IPS DF 4.7 (cell line): ENCODE data around the gene NAV2.

Source experiments
- DNase-seq: peaks from one replicate; pipeline ENCODE4 v3.0.0-alpha.2; 2013; ENCODE audit warnings: low spot score; ENCODE audit errors: extremely low read depth

Gene NAV2

DNA sequence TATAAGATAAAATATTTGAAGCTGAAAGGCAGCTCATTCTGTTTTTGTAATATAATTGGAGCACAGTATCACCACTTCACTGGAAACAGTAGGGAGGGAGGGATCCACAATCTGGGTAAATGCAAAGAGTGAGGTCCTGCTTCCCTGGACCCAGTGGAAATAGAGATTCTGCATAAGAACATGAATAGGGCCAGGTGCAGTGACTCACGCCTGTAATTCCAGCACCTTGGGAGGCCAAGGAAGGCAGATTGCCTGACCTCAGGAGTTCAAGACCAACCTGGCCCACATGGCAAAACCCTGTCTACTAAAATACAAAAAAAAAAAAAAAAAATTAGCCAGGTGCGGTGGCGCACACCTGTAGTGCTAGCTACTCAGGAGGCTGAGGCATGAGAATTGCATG, 303.9 kb downstream of the NAV2 start:
- DNase-seq = no peak

DNA sequence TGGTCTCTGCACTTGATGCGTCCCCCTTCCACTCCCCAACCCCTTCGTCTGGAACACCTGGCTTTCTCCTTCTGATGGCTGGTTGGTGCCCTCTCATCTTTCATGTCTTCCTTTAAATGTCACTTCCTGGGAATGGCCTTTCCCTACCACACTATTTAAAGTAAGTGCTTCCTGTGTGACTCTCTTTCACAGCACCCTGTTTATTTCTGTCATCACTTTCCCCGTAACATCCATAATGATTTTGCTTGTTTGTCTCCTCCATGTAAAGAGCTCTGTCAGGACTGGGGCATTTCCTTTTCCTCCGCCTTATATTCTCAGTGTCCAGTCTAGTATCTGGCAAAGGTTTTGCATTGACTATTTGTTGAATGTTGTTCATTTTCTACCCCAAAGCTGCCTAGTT, 304.7 kb downstream of the NAV2 start:
- no peak for DNase-seq

DNA sequence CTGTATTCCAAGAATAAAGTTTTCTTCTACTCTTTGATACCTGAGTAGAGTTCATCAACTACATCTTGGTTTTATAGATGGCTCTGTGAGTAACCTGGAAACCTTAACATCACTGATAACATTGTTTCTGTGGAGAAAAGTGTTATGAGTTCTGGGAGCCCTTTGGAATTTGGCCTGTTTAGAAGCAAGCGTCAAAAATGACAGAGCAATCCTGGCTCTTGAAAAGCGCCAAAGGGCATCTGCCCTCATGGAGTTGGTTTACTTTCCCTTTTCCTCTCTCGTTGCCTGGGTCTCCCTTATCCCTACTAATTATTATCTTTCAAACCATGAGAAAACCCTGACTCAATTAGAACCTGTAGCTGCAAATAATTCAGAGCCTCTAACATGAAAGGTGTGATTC, 307.6 kb downstream of the NAV2 start:
- no peak for DNase-seq

DNA sequence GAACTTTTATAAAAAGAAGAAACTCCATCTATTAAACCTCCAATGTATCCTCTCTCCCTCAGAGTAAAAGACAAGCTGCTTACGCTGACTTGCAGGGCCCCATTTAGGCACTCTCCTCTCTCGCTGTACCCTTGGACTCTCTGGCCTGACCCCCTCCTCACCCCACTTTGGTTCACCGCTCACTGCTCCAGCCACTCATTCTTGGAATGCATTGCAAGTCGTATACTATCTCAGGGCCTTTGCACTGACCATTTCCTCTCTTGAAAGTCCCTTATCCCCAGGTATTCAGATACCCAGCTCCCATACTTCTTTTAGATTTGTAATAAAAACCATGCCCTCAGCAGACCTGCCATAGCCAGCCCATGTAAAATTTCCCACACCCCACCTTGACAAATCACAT, 308.1 kb downstream of the NAV2 start:
- no peak for DNase-seq

DNA sequence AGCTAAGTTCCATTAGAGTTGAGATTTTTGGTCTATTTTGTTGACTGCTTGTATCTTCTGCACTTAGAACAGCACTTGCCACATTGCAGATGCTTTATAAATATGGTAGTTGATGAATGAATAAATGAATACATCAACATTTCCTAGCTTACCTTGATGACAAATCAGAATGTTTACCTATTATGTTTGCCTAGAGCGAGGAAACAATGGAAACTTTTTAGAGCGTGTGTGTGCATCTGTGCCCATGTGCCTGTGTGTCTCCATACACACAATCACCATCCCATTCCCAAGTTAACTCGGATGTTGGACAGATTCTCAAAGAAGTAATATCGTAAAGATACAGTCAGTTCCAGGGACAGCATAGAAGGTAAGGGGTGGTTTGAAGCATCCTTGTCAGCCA, 308.6 kb downstream of the NAV2 start:
- DNase-seq = no peak

DNA sequence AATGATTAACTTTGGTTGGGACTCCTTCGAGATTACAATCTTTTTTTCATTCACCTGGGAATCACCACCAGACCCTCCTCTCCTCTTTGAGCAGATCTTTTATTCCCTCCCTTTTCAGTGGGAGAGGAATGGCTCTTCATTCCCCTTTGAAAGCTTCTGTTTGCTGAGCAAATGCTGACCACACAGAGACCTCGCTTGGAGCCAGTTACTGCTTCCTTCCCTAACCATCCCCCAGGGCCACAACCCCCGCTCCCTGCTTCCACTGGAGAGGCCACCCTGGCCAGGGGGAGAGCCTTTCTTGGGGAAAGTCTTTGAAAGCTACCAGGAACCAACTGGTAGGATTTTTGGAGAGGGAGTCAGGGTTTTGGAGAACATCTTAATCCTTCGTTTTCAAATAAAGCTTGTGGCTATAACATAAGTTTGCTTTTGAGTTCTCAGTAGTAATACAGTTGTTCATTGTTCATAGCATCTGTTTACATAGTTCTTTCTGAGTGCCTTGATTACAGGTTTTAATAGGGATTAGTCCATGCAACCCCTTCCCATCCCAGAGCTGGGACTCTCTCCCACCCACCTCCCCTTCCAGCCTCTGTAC, 309.2 kb downstream of the NAV2 start:
- no peak for DNase-seq

DNA sequence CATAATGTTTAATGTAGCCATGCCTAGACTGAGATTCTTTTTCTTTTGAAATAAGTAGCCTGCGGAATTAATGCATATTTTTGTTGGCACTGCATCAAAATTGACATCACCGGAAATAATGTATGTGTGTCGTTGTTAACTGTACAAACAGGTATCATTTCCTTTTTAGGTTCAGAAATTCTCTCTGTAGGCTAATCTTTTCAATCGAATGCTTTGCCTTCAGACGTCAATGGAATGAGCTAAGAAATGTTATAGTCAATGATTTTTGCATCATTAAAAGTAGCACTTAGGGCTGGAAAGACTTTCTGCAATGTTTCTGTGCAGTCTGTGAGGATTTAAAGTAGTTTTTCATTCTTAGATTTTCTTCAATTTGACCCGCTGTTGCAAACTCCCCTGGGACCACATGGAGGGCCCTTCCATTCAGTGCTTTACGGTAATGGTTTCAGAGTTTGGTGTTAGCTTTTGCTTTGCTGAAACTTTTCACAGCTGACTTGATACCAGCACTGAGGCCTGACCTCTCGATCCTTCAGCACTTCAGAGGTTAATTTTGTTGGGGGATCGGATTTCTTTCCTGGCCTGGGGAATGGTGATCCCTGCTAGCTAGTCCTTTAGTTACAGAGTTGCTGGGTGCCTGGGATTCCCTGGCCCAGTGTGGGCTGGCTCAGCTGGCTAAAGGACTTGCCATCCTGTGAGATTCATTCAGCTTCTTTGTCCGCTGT, 309.9 kb downstream of the NAV2 start:
- DNase-seq = peak; percentile 75

DNA sequence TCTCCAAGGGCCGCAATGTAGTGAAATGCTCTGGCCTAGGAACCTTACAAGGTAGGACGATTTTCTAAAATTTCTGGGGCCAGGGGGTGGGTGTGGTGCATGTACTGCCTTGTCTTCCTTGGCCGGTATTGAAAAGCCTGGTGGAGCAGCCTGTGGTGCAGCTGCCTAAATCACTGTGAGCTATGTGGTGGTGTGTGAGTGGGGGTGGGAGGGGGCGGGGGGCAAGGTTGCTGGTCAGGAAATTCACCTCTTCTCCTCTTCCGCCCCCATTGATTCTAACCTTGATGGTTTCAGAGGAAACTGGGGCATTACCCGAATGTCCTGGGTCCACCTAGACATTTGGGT, 310.4 kb downstream of the NAV2 start:
- DNase-seq = no peak

DNA sequence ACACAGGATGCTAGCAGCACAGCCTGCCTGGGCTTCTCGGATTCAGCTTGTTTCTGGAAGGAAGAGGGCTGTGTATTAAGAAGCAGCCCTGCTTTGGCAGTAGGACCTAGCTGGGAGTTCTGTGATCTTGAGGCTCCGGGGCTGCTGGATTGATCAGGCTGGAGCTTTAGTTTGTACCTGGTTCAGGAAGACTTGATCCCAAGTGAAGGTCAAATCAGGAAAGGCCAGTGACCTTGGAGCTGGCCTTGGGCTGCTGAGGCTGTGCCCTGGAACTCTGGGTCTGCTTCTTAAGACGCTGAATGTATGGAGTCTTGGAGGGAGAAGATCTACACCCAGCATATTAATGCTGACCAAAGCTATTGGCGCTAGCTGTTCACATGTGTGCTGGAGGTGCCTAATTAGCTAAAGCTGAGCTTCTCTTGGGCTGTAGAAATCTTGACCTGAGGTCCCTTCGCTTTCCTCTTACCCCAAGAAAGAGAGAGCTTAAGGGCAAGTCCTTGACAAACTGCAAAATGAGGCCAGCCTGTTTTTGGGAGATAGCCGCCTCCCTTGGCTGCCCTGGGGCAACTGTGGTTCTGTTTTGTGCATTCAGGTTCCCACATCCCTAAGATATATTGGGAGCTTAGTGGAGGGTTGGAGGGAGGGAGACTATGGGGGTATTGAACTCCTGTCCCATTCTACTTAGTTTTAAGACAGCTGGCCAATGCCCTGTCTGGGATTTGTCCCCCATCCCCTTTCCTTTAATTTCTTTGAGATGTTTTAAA, 311.7 kb downstream of the NAV2 start:
- DNase-seq = no peak

DNA sequence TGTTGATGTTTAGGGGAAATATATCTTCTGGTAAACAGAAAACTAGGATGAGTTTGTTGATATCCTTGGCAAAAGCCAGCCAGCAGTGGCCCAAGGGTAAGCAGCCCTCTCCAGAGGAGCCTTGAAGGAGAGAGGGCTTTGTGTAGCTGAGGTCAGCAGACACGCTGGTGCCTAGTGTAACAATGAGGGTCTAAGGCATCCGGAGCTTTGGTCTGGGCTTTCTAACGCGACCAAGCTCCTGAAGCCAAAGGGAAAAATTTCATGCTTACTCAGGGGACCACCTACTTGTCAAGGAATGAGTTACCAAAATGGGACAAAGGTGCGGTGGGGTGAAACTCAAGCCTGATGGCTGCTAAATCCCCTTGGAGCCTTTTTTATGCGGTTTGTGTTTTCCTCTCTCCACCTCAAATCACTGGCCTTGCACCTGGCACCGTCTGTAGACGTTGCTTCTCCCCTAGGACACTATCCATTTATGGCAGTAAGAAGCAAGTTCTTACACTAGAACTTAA, 312.7 kb downstream of the NAV2 start:
- DNase-seq = no peak

DNA sequence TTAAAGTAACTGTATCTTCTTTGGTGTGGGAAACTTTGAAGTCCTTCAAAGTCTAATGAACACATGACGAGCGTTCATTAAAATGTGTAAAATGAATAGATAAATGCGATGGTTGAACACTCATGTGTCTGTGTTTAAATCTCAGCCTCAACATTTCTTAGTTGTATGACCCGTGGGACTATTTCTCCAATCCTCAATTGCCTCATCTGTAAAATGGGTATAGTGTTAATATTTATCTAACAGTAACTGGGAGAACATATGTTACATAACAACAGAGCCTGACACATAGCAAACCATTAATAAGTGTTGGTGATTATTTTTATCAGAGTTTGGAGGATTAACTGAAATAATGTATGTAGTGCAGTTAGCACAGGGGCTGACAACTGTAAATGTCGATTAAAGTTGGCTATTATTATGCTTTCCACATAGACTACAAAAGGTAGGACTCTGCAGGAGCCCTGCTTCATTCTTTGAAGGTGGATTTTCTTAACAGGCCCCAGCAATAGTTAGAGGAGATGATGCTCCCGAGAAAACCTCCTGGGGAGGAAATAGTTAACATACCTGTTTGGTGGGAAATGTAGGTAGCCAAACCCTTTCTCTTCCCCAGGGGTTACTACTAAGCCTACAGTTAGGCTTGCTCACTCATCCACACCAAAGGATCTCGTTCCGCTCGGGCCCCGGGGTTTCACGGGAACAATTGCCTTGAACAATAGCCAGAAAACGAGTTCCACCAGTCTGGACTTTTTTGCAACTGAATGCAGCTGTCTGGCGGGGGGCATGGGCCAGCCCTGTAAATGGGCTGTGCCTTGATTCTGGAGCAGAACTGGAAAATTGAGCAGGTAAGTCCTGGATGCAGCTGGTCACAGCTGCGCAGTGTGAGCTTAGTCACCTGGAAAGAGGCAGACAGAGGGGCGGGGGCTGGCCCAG, 314.3 kb downstream of the NAV2 start:
- peak; percentile 99 for DNase-seq

DNA sequence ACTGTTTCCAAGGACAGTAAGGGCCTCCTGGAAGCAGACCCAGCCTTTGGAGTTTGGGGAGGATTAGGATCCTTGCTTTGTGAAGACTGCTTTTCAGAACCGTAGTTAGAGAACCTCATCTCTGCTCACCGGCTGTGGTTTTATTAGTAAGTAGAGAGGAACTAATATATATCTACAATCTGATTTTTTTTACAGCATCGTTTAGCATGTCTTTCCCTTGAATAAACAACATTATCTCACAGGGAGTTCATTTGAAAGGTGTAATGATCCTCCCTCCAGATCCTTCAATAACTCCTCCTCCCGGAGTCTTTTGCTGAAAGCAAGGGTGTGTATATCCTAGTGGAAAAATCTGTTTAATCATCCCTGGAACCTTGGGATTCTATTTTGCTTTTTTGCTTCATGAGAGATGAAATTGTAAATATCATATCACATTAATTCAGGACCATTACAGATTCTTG, 314.9 kb downstream of the NAV2 start:
- no peak for DNase-seq

DNA sequence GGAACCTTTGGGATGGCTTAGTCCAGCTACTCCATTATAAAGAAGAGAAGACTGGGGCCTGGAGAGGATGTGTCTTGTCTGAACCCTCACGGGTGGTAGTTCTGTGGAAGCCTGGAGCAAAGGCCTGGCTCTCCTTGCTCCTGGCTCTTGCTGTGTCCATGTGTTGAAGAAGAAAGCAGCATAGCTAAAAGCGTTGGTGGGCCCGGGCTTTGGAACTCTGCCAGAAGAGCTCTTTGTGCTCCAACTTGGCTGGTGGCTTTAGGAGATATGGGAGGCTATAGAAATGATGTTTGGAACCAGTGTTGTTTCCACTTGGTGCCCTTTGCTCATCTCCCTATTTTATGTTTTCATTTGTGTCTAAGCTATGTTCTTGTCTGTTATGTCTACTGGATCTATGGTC, 316.6 kb downstream of the NAV2 start:
- DNase-seq = no peak

DNA sequence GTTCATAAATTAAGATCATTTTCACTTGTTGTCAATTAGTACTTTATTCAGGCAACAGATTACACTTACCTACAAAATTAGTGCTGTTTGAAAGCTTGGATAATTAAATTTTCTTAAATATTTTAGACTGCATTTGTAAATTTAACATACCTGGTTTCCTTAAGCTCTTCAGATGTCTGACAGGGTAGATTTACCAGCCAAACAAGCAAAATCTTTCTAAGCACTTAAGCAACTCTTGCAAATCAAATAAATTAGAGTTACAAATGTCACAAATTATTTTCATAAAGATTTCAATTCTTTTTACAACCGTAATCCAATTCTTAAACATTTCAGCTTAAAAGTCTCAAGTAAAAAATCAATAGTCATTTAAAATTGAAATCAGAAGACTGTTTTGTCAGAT, 317.8 kb downstream of the NAV2 start:
- no peak for DNase-seq

DNA sequence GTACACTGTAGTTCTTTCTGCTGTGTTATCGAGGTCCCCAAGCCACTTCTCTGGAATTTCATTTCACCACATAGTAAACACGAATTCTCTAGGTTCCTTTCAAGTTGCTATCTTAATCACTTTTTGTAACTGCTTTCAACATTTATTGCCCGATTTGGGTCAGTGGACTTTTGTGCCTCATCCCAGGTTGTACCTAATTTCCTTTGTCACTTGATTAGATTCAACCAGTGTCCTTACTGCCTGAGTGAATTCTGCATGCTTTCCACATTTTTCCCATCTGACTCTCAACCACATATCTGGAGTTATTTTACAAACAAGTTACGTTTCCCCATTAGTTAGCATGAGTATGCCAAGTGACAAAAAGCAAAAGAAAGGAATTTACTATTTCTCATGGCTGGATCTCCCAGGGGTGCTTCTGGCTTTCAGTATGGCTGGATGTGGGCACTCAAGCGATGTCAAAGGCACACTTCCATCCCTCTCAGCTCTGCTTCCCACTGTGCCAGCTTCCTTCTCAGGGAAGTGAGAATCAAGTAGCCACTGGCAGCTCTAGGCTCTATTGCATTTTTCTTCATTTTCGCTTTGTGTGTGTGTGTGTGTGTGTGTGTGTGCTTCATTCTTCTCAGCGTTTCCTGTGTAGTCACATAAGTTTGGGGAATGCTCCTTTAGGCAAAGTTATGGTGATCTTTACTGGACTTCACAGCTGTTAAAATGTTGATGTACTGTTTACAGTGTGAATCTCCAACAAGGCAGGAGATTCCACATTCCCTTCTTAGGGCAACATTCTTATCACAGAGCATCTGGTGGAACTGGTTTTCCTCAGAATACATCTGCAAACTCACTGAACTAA, 318.7 kb downstream of the NAV2 start:
- no peak for DNase-seq

DNA sequence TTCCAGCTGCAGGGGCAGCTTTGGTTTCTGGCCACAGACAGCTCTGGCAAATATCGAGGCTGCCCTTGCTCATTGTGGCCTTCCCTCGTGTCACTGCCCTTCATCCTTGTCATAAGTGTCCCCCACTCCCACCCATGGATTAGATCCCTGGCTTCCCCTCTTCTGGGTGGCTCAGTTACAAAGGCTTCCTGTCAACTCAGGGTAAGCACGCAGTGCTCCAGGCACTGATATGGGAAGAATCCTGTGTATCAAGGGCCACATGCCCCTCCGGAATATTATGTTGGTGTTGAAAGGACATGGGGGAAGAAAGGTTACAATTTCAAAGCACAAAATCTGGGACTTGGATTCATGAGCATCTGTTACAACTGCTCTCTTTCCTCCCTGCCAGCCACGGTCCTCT, 319.5 kb downstream of the NAV2 start:
- DNase-seq = no peak

DNA sequence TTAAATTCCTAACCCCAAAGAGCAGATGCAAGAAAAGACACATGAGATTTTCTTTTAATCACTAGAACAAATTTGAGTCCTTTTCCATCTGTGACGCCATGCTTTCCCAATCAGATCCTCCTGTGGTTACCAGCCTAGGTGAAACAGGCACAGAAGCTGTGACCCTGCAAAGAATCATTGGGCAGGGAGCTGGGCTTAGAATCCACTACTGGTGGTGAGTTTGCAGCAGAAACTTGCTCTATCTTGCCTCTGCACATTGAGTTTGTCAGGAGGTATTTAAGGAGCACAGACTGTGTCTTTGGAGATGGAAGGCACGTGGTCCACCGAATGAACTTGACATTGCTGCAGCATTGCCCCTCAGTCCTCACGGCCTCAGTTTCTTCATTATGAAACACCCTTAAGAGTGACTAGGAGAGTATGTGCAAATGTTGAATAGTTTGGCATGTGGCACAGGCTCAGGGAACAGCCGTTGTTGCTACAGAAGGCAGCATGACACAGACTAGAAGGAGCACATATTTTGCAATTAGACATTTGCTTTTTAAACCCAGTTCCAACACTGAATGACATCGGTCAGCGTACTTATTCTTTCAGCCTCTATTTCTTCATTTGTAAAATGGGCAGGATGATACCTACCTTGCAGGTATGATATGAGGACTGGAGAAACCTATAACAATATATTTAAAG, 320.1 kb downstream of the NAV2 start:
- DNase-seq = no peak

DNA sequence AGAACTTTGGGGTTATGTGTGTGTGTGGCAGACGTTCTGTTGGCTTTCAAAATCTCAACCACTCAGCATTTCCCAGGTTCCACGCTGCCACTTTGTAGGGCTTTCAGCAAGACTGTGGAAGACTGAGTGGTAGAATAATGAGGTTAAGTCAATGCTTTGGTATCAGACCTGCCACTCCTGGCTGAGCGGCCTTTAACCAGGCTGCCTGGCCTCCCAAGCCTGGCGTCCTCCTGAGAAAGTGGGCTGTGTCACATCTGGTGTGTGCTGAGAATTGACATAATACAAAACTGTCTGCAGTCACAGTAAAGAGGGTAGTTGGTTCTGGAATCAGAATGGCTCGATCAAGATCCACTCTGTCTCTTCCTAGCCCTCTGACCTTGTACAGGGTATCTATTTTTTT, 321.2 kb downstream of the NAV2 start:
- DNase-seq = no peak

DNA sequence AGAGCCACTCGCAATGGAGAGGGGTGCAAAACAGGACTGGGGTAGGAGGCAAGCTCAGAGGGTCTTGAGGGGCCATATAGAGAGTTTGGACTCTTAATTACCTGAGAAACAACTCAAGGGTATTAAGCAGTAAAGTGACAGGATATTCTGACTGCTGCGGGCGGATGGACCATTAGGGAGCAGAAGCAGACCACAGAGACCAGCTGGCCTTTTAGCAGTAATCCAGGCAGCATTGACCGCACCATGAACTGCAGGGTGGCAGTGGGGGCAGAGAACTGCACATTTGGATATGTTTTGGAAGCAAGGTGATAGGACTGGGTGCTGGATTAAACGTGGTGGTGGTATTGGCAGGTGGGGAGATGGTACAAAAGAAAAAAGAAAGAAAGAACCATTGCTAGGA, 322.3 kb downstream of the NAV2 start:
- no peak for DNase-seq

DNA sequence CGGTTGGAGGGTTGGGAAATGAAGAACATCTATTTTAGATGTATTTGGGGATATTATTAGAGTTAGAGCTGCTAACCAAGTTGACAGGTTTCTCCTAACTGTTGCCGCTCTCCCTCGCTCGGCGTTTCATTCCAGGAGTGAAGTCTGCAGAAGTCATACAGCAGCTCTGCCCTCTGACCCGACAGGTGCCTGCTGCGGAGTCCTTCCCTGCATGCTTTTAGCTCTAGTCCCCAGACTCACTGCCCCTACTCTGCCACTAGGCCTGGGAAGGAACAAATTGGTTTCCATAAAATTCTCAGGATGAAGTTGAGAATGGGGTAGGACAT, 322.7 kb downstream of the NAV2 start:
- no peak for DNase-seq
